Measurements from ENCODE around the gene LY86.

LY86 gene

GRCh38 chr6:6588064-6588923 is at the start of gene LY86:
LY86 (plus strand) TSS chr6:6588720; CDS start chr6:6588735, 15 bp downstream.
- no peak for DNase-seq (ENCODE audit: low spot score)

DNA sequence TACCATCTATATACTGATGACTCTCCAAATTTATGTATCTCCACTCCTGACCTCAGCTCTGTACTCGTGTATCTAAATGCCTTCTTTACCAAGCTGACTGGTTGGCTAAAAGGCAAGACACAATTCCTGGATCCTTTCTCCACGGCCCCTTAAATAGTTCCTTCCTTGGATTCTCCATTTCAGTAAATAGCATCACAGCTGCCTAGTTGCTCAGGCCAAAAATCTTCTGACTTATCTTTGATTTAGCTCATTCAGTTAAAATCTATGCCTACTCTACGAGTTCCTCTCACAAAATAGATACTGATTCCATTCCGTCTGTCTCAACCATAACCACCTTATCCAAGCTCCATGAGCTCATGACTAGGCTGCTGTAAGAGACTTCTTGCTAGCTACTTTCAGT is 49.5 kb upstream of the LY86 start:
- DNase-seq (ENCODE audit: low spot score): no peak

DNA sequence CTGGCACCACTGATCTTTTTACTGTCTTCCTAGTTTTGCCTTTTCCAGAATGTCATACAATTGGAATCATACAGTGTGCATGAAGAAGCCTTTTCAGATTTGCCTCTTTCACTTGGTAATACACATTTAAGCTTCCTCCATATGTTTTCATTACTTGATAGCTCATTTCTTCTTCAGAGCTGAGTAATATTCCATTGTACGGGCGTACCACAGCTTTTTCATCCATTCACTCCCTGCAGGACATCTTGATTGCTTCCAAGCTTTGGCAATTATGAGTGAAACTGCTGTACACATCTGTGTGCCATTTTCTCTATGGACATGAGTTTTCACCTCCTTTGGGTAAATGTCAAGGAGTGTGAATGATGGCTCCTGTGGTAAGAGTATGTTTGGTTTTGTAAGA is 46.2 kb upstream of the LY86 start:
- no peak for DNase-seq (ENCODE audit: low spot score)

DNA sequence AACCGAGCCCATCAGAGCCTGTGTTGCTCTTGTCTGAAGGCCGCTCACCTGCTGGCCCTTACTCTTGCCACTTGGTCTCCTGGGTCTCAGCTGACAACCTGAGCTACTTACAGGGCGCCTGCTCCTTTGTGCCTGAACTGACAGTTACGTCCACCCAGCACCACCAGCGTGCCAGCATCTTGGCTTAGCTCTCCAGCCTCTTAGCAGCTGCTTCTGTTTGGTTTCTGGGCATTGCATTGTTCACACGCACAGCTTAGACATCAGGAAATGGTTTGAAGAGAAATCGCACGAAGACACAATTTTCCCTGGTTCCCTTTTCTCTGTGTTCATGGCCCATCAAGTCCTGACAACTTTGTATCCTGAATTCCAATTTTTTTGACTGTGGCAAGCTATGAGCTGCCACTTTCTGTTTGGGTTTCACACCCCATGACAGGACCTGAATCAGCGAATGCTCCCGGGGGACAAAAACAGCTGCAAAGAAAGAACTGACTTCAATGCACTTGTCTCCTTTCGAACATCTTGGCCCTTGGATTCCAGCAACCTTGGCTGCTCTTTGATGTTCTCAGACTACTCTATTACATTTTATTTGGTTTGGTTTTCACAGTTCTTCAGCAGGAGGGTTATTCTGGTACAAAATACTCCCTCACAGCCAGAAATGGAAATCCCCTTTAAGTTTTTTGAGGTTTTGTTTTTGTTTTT is 45.2 kb upstream of the LY86 start:
- DNase-seq (ENCODE audit: low spot score): no peak

DNA sequence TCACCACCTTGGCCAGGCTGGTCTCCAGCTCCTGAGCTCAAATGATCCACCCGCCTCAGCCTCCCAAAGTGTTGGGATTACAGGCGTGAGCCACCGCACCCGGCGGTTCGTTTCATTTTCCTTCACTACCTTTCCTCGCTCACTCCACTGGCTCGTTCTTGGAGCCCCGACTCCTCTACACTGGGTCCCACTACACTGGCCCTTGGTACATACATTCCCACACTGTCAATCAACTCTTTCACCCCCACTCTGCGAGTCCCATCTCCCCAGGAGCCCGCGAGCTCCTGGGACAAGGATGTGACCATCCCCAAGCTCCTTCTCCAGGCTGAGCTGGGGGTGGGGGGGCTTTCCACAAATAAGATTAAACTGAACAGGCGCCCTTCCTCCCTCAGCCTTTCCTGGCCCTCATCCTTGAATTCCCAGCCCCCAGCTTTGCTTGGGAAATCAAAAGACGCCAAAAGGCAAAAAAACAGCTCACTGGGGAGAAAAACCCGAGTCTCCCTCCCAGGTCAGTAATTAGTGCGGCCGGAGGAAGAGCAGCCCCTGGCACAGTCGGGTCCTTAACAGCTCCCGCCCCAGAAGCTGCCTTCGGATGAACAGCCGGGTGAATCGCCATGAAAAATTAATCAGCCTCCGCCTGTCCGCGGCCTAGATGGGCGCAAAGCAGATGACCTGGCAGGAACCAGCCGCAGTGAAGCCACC is 42.8 kb upstream of the LY86 start:
- no peak for DNase-seq (ENCODE audit: low spot score)

DNA sequence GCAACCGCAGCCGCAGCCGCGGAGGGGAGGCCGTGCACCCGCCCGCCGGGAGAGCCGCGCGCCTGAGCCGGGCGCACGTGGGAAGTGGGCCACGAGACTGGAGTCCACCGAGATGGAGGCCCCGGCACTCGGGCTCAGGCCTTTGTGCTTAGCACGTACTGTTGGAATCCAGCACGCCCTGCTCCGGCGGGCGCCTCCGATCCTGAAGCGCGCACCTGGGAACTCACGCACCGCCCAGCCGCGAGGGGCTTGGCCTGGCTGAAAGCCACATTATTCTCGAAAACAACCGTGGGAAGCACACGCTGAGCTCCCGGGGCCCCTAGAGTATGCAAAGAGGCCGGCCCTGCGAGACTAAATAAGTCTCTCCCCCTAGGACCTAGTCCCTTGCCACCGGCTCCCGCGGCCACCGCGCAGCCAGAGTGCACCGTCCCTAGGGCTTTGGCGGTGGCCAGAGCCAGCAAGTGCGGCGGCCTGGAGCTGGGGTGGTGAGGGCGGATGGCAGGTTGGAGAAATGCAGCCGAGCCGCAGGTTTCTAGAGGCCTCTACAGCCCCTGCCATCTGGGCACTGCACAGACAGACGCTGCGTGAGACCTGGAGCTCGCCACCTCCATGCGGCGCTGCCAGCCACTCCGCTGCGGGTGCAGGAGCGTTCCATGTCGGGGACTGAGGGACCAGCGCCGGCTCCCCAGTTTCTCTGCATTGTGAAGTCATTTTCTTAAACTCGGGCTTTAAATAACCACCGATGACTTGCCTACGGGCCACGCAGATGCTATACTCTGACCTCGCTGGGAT is 42.0 kb upstream of the LY86 start:
- DNase-seq (ENCODE audit: low spot score): no peak

DNA sequence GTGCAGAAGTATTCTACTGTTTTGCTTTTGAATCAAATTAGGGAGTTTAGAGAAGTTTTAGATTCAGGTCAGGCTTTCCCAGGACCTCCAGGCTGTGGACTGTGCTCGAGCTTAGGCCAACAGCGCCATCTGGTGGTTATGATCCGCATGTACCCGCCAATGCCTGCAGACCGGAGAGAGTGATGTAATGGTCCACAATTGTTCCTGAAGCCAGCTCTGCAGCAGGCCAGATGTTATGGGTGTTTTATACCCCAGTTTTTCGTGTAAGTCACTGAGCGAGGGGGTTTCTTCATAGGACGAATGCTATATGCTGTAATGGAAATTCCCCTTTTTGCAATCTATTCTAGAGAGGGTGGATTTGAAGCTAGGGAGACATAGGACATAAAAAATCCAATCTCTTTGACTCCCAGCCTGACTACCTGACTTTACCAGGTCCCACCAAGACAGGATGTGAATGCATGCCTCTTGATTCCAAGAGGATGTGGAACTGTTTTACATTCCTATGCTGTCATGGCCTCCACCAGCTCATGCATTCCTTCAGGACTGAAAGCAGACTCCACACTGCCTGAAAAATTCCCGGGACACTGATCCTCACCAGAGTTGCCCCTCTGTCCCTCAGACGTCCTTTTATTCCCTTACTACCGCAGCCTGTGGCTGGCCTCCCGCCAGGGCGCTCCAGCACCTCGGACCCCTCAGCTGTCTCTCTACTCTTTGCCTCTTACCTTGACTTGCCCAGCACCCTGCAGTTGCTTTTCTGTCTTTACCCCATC is 41.2 kb upstream of the LY86 start:
- DNase-seq (ENCODE audit: low spot score): peak; percentile 74

- DNase-seq (ENCODE audit: low spot score): no peak
Measured at GRCh38 chr6:6556161-6556737, 32.3 kb upstream of the LY86 start.

DNA sequence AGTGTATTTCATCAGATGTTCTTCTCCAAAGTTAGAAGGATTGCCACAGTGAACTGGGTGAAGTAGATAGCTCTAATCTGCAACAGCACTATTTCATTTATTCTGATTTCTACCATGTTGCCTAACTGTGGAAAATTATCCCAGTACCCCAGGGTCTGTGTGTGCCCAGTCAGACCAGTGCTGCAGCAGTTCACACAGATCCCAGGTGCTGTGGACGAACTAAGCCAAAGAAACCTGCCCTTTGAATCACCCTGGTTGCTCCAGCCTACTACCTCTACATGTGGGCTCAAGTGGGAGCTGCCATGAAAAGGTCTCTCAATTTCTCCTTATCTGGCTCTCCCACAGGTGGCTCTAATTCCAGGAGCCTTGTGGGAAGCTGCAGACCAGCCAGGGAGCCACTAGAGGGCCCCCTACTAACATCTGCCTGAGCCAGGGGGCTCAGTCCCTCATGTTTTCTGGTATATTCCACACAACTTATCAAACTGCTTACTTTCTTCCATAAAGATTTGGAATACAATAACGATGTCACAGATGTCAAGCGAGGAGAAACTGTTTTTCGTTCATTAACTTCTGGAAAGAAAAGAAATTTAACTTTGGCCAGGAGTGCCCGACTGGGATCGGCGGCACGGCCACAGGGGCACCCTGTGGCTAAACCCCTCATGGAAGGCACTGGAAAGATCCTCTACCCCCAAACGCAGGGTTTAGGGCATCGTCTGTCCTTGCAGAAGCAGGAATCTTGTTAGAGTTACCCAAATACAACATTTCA is 31.6 kb upstream of the LY86 start:
- peak; percentile 28 for DNase-seq (ENCODE audit: low spot score)

- DNase-seq (ENCODE audit: low spot score): no peak
Measured at GRCh38 chr6:6557504-6557839, 31.0 kb upstream of the LY86 start.

- no peak for DNase-seq (ENCODE audit: low spot score)
Measured at GRCh38 chr6:6557886-6558285, 30.6 kb upstream of the LY86 start.

GRCh38 chr6:6559994-6560570 is 28.4 kb upstream of the LY86 start:
- no peak for DNase-seq (ENCODE audit: low spot score)

- no peak for DNase-seq (ENCODE audit: low spot score)
Measured at GRCh38 chr6:6560909-6561308, 27.6 kb upstream of the LY86 start.

DNA sequence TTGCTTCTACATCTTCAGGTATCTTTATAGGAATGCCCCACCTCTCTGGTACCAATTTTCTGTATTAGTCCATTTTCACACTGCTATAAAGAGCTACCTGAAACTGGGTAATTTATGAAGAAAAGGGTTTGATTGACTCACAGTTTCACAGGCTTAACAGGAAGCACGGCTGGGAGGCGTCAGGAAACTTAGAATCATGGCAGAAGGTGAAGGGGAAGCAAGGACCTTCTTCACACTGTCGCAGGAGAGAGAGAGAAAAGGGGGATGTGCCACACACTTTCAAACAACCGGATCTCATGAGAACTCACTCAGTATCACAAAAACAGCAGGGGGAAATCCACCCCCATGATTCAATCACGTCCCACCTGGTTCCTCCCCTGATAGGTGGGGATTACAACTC is 24.4 kb upstream of the LY86 start:
- no peak for DNase-seq (ENCODE audit: low spot score)

- no peak for DNase-seq (ENCODE audit: low spot score)
Measured at GRCh38 chr6:6565069-6565468, 23.5 kb upstream of the LY86 start.

DNA sequence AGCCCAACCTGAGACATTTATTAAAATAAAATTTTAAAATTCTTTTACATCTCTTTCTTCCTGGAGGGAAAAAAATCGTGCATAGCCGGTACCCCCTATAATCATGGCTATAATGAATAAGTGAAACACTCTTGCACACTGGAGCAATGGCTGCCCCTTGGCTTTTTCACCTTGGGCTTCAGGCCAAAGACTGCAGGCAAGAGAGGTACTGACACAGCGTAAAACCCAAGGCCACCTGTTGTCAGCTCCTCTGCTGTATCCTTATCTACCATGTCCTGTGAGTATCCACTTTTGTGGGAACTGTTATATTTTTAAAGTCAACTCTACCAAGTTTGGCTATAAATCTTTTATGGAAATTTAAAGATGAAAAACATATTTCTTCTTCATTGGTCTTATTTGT is 23.0 kb upstream of the LY86 start:
- no peak for DNase-seq (ENCODE audit: low spot score)

DNA sequence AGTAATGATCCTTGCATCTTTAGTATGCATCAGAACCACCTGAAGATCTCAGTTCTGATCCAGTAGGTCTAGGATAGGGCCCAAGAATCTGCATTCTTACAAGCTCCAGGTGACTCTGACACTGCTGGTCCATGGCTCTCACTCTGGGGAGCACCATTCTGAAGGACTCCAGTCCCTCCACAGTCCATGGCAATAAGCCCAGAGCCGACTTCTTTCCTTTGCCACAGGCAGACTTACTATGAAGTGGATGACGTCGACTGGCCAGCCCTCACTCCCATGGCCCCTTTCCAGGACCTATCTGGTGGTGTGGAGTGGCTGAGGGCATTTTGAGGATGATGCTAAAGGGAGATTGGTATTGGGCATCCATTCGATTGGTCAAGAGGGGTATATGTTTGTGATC is 21.8 kb upstream of the LY86 start:
- no peak for DNase-seq (ENCODE audit: low spot score)

DNA sequence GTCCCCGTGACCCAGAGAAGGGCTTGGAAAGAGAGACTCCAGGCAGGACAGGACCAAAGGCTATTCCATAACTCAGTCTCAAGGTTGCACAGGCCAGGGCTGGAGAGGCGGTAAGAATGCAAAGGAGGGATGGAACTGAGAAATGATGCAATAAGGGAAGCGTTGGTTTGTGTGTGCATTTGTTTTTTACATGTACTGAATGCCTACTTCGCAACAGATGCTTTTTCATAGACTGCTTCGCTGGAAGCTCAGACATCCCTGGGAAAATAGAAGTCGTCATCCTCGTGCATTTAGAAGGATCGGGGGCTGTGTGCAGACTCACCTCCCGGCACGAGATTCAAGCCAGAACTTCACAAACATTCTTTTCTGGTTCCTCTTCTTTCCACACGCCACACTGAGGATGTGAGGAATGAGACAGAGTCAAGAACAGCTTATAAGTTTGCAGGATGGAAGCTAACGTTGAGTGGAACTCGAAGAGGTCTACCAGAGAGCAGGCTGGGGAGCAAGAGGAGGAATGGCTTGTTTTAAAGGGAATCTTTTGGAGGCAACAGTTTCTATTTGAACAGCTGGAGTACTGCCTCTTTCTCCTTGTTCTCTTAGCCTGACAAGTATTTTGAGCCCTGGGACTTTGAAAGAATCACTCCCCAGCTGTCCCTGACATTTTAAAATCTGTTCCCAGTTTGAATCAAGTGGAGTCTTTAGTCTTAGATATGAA is 19.3 kb upstream of the LY86 start:
- no peak for DNase-seq (ENCODE audit: low spot score)

GRCh38 chr6:6569811-6570164 is 18.7 kb upstream of the LY86 start:
- DNase-seq (ENCODE audit: low spot score): no peak
